A172 (cell line): ENCODE measurements around the gene TAX1BP1. TPM values are rescaled to one million over a fixed set of nuclear protein-coding genes. Genes with fewer than 3 reads are reported as not detected.

ENCODE experiments used
- DNase-seq: peaks from one replicate; pipeline ENCODE4 v3.0.0-alpha.2; 2015; ENCODE audit warnings: low spot score
- total RNA-seq: library from RNA; depleted of rRNA; stranded (reverse); fragments of >200 nt; shearing (Covaris generic); gene quantifications from 2 replicates; pipeline ENCODE4 v1.2.3, GENCODE V29; 2014

Gene TAX1BP1
- total RNA-seq, 1 experiment from 2014 or later = 174 TPM

DNA sequence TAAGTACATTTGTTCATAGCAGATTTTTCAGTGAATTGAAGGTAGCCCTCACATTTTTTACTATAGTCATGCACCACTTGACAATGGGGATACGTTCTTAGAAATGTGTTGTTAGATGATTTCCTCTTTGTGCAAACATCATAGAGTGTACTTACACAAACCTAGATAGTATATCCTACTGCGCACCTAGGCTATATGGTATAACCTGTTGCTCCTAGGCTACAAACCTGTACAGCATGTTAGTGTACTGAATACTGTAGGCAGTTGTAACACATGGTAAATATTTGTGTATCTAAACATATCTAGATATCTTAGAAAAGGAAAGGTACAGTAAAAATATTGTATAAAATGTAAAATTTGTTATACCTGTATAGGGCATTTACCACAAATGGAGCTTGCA, 41.2 kb downstream of the TAX1BP1 start:
- no peak for DNase-seq

DNA sequence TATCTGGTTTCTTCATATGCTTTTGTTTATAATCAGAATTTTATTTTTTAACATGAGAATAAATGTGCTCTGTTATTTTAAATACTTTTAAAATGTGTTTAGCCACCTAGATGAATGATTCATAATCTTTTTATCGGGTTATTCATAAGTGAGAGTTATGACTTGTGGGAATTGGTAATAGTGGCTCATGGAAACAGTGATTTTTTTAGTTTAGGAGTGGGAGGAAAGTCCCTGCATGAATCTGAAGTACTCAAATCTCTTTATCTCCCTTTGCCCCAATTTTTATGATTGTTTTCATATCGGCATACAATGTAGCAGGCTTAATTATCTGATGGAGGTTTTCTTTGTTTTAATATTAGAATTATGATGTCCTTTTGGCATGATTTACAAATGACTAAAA, 42.9 kb downstream of the TAX1BP1 start:
- no peak for DNase-seq

DNA sequence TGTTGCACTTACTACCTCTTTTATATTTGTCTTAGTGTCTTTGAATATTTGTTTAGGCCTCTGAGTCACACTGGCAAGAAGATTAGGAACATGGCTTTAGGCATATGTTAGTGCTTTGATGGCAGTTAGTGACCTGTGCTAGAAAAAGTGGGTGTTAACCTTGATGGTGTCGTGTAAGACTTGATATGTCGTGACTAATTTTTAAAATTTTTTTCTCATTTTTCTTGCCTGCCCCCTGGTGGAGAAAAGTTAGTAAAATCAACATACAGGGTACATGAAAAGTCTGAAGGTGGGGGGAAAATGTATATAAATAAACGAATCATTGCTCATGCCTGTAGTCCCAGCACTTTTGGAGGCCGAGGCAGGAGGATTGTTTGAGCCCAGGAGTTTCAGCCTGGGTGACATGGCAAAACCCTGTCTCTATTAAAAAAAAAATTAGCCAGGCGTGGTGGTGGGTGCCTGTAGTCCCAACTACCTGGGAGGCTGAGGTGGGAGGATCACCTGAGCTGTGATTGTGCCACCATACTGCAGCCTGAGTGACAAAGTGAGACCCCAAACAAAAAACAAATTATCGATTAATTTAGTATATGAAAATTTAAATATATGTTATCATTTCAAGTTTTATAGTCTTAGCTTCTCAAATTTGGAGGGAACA, 44.6 kb downstream of the TAX1BP1 start:
- peak; percentile 65 for DNase-seq

DNA sequence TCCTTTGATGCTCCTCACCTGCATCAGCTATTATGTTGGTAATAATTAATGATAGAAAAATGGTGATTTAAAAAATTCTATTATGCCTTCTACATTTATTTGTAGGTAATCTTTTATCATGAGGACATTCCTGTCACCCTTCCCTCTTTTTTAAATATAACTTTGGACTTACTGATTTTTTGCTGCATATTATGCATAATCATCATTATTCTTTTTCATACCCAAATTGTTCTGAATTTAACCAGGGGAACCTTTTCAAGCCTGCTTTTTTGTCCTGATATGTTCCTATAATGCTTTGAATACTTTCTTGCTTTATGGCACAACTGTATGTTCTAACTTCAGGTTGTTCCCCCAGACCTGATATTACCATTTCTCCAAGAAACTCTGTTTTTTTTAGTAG, 48.5 kb downstream of the TAX1BP1 start:
- no peak for DNase-seq

DNA sequence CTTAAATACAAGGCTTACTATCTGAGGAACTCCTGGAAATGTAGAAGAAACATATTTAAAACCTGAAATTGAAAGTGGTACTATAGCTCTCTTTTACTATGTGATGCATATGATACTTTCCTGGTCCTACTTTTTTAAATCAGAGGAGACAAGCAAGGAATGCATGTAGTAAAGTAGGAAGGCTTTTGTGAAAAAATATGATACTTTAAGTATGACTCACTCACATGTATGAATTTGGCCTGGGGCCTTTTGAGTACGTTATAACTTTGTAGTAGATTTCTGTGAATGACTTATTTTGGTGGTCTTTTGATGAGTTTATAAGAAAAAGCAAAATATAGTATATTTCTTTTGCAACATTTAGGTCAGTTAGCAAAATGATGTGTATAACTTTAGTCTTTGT, 53.8 kb downstream of the TAX1BP1 start:
- no peak for DNase-seq

DNA sequence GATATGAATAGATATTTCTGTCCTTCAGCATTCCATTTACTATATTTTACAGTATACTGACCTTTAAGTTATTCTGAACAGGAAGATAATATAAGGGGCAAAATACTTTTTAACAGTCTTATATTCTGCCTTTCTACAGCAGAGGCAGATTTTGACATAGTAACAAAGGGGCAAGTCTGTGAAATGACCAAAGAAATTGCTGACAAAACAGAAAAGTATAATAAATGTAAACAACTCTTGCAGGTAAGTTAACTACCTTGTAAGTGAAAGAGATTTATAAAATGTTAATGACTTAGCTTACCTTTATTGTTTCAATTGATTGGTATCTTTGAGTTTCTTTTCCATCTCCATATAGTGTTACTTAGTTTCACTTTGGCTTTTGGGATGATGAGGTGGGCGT, 56.0 kb downstream of the TAX1BP1 start:
- no peak for DNase-seq

DNA sequence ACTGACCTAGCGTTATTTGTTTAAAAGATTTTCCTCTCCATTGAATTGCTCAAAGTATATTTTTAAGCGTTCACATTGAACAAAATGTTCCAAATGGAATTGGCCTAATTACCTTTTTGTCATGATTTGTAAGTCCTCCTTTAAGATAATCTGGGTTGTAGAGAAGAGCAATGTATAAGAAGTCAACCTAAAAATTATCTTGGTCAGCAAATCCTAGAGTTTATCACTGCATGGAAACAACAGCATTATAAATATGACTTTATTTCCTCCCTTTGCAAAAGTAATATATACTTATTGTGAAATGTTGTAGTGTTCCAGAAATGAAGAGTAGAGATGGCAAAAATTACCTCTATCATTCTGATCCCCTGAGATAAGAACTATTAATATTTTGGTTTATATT, 59.2 kb downstream of the TAX1BP1 start:
- DNase-seq = no peak

DNA sequence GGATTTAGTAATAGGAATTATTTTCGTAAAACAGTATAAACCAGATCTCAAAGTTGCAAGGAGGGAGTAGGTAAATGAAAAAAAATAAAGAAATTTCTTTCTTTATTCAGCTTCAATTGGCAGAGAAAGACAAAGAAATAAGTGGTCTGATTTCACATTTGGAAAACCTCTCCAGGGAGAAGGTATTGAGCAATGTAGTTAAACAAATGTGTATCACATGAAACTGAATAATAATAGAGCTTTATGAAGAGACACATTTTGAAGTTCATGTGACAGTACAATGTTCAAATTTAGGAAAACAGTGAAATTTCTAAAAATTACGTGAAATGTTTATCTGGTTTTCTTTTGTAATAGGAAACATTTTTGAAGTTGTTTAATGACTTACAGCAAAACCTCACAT, 63.0 kb downstream of the TAX1BP1 start:
- no peak for DNase-seq

DNA sequence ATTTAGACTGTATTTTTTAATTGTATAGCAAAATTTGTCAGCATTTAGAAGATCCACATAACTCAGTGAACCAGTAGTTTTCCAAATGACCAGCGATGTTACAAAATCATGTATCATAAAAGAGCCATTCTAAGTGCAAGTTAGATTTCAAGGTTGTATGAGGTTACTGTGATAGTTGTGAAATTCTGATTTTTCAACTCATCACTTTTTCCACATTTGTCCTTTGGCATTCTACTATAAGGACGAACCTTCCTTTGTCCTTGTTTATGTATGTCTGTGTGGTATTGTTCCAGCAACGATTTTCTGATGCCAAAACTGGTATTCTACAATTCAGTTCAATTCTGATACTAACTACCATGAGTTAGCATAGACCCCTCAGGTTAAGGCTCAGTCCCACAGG, 64.2 kb downstream of the TAX1BP1 start:
- DNase-seq = no peak

DNA sequence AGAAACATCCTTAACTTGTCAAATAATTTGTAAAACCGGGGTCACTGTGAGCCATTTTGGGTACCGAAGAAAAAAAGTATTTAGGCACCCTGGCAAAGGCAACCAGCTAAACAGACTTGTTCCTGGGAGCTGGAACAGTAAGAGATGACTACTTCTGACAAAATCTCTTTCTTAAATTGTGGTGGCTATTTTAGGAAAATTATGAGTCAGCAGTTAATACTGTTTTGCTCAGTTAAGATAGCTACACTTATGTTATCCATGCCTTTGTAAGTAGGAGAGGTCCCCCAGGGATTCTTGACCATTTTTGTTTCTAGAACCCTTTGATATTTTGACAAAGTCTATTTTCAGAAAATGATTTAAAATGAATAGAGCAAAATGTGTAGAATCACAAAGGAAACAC, 68.7 kb downstream of the TAX1BP1 start:
- DNase-seq = peak; percentile 55

DNA sequence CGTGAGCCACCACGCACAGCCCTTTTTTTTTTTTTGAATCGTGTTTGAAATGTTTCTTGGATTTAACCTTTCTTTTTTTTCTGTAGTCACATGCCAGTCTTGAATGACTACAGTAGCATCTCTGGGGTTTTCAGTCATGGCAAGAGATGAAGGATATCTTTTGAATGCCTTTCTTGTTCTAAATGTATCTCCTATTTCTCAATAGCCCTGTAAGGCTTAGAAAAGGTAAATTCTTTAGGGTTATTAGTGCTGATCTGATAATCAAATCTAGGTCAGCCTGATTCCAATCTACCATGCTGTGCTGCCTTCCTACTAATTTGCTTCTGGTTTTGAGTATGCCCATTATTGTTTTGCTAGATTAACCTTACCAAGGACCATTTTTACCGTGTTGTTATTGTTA, 70.2 kb downstream of the TAX1BP1 start:
- no peak for DNase-seq

DNA sequence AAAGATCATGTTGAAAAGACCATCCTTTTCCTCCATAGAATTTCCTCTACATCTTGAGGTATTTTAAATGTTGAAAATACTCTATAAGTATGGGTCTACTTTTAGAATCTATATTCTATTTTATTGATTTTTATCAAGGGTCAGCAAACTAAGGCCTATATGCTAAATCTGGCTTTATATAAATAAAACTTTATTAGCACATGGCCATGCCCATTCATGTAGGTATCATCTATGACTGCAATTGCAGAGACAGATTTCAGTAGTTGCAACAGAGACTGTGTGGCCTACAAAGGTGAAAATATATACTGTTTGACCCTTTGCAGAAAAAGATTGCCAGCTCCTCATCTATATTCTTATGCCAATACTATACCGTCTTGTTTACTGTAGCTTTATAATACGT, 72.7 kb downstream of the TAX1BP1 start:
- no peak for DNase-seq

DNA sequence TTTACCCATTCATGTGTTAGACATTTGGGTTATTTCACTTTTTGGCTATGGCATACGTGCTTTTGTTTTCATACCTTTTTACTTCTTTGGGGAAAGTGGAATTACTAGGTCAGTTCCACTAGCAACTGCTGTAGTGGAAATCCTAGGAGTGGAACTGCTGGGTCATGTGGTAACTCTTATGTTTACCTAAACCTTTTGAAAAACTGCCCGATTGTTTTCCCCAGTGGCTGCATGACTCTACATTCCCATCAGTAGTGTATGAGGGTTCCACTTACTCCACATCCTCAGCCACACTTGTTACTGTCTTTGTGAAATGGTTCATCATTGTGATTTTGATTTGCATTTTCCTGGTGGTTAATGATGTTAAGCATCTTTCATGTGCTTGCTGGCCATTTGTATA, 82.3 kb downstream of the TAX1BP1 start:
- DNase-seq = no peak

DNA sequence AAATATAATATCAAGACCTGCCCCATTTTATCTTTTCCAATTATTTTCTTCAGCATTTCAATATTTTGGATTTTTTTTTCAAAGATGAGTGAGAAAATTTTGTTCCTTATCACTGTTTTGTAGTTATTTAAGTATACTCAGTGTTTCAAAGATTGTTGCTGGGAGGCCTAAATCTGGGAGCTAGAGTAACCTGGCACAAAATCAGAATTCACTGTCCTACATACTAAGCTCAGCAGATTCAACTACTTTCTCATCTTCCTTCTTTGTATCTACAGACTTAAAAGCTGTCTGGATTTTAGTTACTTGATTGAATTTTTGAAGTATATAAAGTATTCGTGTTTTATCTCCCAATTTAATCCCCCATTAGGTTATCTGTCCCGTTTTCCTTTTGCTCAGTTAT, 85.9 kb downstream of the TAX1BP1 start:
- DNase-seq = no peak

DNA sequence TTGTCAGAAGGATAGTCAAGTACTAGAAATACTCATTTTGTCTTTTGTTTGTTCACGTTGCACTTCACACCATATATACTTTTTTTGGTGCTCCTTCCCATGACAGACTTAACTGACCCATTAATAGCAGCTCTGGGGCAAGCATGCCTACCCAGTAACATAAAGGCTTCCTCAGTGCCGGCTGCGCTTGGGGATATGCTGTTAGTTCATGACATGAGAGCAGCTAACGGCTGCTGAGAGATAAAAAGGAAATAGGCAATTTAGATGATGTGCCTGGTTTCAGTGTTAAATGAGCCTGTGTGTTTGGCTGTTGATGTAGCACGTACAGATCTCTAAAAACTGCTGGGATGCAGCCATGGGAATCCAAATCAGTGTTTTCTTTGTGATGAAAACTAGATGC, 86.4 kb downstream of the TAX1BP1 start:
- no peak for DNase-seq

DNA sequence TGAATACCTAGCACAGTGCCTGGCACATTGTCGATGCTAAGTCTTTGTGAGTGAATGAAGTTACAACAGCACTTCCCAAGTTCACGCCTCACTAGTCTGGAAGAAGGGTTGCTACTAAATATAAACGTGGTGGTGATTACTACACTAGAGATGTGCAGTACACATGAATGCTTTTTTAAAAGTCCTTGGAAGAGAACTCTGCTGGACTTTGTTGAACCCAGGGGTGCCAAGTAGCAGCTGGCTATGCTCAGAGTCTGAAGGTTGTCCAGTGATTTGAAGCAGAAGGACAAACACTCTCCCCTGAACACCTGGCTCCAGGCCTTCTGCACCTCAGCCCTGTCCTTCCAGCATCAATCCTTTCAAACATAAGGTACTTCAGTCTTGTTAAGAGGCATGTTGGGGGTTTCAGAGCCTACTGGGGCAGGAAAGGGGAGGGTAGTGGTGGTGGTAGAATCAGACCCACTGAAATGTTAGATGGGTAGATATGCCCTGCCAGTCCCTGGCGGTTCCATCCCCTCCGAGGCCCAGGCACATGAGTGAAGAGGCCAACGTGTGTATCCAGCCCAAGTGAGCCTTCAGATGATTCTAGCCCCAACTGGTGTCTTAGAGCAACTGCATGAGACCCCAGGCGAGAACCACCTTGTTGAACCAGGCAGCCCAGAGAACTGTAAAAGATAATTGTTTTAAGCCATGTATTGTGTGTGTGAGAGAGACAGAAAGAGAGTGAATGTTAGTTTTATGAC, 94.4 kb downstream of the TAX1BP1 start:
- DNase-seq = no peak

DNA sequence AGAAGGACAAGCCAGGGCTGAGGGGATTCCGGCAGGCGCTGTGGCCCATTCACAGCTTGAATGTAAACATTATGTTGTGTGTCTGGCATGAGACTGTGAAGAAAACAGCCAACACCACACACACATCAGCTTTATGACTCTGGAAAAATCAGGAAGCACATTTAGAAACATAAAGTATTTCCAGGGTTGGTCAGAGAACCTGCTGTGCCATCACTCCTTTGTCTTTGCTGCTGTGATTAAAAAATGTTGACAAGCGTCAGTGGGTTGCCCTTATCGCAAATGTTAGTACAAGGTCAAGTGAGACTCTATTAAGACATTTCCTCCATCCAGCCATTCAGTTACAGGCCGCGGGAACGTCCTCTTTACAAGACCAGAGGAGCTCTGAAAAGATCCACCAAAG, 95.4 kb downstream of the TAX1BP1 start:
- DNase-seq = no peak

DNA sequence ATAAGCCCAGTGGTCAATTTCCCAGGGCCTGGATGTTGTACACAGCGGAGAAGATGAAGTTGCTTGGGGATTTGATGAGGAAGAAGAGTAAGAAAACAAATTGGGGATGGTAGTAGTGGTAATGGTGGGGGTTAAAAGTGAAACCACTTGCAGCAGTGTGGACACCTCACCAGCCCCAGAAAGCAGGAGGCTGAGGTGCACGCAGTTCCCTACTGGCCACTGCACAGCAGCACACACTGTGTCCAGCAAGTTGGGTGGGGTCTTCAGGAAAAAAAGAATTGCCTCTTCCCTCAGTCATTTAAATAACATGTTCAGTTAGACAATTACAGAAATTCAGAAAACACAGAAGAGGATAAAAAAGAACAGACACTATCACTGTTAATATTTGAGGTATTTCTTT, 96.6 kb downstream of the TAX1BP1 start:
- DNase-seq = no peak

DNA sequence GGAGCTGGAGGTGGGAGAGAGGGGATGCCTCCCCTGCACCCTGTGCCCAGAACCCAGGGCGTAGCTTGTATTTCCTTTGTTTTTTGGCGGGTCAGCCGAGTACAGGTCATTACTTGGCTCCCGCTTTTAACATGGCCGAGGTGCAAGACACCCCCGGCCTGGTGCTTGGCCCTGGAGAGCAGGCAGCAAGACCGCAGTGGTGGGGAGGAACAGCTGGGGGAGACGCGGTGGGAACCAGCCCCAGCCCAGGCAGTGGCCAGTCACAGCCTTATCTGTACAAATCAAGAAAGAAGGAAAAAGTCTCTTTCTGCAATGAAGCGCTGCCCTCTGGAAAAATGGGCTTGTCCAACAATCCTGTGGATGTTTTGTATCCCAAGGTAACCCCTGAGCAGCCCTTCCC, 99.1 kb downstream of the TAX1BP1 start:
- DNase-seq = no peak

DNA sequence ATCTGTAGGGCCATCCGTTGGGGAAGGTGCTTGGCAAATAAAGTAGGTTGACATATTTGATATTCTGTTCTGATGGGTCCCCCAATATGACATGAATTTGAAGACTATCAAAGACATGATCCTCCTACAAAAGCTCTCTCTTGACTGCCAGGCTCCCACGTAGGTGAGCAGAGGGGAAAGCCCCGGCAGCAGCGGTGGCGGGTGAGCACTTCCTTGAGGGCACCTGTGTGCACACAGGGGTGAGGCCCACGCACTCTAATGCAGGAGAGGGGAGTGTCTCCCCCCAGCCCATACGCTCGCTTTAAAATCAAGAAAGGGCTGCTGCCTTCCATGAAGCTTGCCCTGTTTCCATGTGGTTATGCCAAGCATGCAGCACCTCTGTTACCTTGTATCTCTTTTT, 100.4 kb downstream of the TAX1BP1 start:
- no peak for DNase-seq

DNA sequence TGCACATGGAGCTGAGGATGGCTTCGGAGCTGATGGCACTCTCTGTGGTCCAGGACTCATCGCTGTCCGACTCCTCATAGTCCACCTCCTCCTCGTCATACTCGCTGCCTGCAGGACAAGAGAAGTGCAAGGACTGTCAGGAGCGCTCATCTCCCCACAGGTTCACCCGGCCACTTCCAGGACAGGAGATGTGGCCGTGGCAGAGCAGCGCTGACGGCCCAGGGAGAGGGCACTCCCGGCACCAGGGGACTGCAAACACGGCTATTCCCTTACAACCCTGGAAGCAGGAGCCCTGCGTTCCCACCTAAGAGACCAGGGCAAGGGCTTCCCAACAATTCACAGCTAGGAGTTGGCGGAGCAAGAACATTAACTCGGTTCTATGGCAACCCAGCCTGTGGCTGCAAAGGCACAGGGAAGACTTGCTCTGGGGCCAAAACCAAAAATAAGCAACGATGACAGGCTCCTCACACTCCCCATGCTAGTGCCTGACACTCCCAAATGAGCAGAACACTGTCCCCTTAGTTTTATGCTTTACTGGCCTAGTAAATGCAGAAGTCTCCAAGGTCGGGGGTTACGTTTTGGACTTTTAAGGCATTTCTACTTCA, 100.9 kb downstream of the TAX1BP1 start:
- DNase-seq = no peak

DNA sequence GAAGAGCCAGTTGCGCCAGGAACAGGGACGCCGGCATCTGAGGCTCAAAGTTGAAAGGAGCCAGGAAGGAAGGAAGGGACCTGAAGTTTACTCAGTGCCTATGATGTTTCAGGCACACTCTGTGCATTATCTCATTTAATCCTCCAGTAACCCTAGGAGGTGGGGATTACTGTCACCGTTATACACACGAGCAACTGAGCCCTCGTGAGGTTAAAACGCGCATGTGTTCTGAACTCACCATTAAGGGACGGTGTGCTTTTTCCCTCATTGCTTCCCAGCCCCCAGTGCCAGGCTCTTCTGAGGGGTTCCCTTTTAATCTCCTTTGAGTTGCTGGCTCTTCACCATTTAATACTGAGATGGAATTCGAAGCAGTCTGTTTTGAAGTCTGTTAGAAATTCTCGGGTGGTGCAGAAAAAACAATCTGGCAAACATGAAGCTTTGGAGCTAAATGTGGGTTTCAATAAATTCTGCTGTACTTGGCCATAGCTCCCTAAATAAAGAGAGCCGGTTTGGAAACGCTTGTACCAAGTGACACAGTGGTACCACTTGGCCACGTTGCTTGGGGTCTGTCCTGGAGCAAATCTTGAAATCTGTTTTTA, 102.2 kb downstream of the TAX1BP1 start:
- no peak for DNase-seq

DNA sequence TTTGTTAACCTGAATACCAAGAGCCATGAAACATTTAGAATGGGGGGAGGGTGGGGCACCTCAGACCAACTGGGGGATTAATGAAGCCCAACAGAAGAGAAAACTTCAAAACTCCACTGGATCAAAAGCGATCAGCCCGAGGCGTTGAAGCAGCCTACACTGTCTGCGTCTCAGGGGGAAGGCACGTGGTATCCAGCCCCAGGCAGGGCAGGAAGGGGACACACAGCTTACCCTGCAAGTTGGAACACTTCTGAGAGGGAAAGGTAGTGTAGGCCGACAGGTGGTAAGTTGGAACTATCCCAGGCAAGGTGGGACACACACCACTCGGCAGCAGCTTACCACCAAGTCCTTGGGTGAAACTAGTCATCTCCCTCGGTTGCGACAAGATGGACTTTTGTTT, 102.9 kb downstream of the TAX1BP1 start:
- DNase-seq = no peak
